Epithelial cell of prostate (primary cell): ENCODE results near the gene CHRNA5.

Source experiments
- DNase-seq: peaks from one replicate; pipeline ENCODE4 v3.0.0-alpha.2; 2011; ENCODE audit warnings: low read depth, low spot score
- H3K27ac ChIP-seq: fragments of 450-650 bp; 2 replicates; pipeline ENCODE4 v1.5.1; 2017; ENCODE audit warnings: mild to moderate bottlenecking

The CHRNA5 gene

DNA sequence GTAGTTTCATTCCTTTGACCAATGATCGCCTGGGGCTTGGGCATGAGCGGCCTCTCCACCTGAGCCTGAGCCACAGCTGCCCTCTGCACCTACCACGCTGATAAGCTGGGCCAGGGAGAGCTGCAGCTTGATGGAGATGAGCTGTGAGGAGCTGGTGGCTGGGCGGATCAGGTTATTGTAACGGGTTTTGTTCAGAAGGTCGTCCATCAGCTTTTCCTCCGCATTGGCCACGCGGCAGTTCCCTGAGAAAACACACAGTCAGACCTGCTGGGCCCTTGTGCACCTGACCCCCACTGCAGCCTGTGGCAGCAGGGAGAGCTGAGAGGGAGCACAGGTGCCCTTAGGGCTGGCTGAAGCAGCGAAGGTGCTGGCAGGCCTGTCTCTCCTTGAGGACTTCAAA is 70.0 kb downstream of the CHRNA5 start:
- no peak overlapping the region for H3K27ac ChIP-seq
- no peak for DNase-seq

DNA sequence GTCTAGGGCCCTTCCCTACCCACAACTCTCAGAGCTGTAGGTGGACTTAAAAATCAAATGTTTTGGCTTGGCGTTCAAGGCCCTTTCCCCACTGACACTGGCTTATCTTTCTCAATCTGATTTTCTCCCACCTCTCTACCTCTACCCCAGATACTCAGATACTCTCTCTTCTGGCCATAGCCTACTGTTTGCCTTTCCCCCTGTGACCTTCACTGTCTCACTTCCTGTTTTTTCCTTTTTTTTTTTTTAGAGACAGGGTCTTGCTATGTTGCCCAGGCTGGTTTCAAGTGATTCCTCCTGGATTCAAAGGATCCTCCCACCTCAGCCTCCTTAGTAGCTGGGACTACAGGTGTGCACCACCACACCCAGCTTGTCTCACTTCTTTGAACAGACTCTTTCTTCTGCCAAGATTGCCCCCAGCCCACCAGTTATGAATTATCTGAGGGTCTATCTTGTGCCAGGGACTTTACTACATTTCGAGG is 71.1 kb downstream of the CHRNA5 start:
- no peak overlapping the region for H3K27ac ChIP-seq
- no peak for DNase-seq

GRCh38 chr15:78637776-78638435 is 72.6 kb downstream of the CHRNA5 start:
- H3K27ac ChIP-seq, result no peak overlapping the region
- no peak for DNase-seq

DNA sequence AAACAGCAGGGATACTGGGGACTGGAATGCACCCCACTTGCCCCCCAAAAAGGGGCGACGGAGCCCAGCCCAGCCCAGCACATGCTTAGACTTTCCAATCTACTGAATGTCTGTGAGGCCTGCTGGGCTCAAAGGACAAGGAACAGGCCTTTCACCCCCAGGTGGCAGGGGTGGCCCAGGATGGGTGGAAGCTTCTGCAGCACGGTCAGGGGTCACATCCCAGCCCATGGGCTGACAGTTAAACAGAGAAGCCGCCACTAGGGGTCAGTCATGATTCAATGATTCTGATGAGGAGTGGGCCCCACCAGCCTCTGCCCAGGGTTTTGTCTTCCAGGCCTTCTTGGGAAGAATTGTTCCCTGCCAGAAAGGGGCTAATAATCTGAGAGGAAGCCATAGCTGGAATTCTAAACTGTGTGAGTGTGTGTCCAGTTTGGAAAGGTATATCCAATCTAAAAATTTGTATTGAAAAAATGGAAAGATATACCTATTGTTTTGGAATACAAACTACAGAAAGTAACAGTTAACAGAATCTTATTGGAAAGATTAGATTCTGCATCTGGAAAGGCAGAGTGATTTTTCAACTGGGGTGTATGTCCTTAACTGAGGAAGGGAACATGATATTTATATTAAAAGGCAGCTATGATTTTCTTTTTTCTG is 73.5 kb downstream of the CHRNA5 start:
- H3K27ac ChIP-seq, result no peak overlapping the region
- no peak for DNase-seq

- DNase-seq, result no peak
- no peak overlapping the region for H3K27ac ChIP-seq
These were observed 75.3 kb downstream of the CHRNA5 start for GRCh38 chr15:78640527-78641101.

DNA sequence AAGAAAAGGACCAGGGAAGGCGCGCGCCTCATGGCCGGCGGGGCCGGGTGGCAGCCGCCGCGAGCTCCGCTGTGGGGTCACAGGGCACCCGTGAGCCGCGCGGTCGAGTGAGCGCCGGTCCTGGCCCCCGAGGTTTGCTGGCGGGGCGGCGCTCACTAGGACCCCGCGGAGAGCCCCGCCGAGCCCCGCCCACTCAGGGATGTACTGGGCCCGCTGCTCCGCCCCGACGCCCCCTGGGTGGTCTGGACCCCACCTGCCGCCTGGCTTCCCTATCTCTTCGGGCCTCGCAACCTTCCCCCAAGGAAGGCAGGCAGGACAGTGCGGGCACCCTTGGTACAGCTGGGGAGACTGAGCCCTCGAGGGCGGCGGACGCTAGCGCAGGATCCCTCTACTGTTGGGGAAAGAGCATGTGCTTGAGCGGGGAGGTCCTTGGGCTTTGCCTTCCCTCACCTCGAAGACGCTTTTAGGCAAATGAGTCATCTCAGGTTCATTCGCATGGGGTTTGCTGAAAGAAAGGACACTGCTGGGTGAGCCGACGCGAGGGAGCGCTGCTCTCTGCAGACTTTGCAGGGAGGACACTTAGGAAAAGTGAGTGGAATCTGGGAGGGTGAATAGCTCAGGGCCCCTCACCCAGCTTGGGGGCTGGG is 75.9 kb downstream of the CHRNA5 start, which contains the start of gene CHRNB4:
CHRNB4 (minus strand) TSS at position 109 of the 647 bp plus-strand sequence; CDS start at position 32, 77 bp downstream.
- no peak for DNase-seq
- no peak within 1 kb of the TSS for H3K27ac ChIP-seq

DNA sequence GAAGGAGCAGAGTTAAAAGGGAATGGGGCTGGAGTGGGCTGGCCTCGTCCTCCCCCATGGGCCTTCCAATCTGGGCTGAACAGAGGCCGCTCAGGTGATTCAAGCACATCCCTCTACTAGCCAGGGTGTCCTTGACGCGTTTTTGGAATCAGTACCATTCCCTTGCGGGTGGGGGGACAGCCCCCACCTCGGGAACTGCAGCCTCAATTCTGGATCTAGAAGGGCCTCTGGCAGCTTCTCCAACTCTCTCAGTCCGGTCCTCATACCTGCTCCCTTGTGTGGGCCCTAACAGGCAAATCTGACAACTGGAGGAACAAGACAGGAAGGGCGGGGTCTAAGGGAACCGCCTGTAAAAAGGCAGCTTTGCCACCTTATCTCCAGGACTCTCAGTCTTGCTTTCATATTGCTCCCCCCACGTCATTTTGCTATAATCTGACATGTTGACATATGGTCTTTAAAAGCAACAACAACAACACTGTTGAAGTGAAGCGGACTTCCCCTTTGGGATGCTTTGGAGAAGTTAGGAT is 76.5 kb downstream of the CHRNA5 start:
- DNase-seq, result no peak
- no peak overlapping the region for H3K27ac ChIP-seq

- H3K27ac ChIP-seq, result no peak overlapping the region
- DNase-seq, result no peak
These were observed 77.0 kb downstream of the CHRNA5 start for GRCh38 chr15:78642331-78642730.
